Panc1 (cell line): ENCODE measurements around the gene PSEN2. TPM values are rescaled to one million over a fixed set of nuclear protein-coding genes. Genes with fewer than 3 reads are reported as not detected.

Experiments
- ATAC-seq: fragments of 200-7000 bp; cut with Tn5 transposase; 2 replicates; pipeline ENCODE4 v1.9.1; 2020; ENCODE audit warnings: mild to moderate bottlenecking, moderate library complexity
- BruUV-seq: library from RNA; stranded (reverse); fragments of 400-500 nt; replicated peaks from 2 replicates; lab custom pipeline; 2021; lab: Mats Ljungman, UMichigan
- CTCF ChIA-PET: fragments of 300-600 bp; sonication (Branson Sonifier 250); formaldehyde crosslinking; loops from one replicate; lab custom pipeline; 2022; ENCODE audit warnings: antibody characterized with exemption; lab: Charles Lee
- POLR2A ChIA-PET: fragments of 300-600 bp; sonication (Branson Sonifier 250); formaldehyde crosslinking; loops from one replicate; lab custom pipeline; 2022; ENCODE audit warnings: antibody characterized with exemption; lab: Charles Lee
- DNase-seq: peaks from one replicate; pipeline ENCODE4 v3.0.0-alpha.2; 2010; ENCODE audit warnings: low read depth, low spot score
- H3K27ac ChIP-seq: 2 replicates; pipeline ENCODE4 v1.5.1; 2011; ENCODE audit warnings: mild to moderate bottlenecking, low read length, inconsistent platforms
- H3K27me3 ChIP-seq: fragments of 200-500 bp; sonication (Bioruptor generic); 2 replicates; pipeline ENCODE4 v1.6.0; 2014; ENCODE audit warnings: low read length, inconsistent platforms; ENCODE audit not compliant: control insufficient read depth, insufficient read depth
- H3K36me3 ChIP-seq: fragments of 200-500 bp; sonication (Bioruptor generic); 2 replicates; pipeline ENCODE4 v1.5.1; 2014; ENCODE audit warnings: inconsistent platforms, mild to moderate bottlenecking, low read length, moderate library complexity; ENCODE audit not compliant: control insufficient read depth, insufficient read depth
- H3K4me1 ChIP-seq: 2 replicates; pipeline ENCODE4 v1.5.1; 2011; ENCODE audit warnings: inconsistent platforms, mild to moderate bottlenecking, low read length, moderate library complexity; ENCODE audit not compliant: control insufficient read depth, insufficient read depth
- H3K4me3 ChIP-seq, 2 experiments: 2 replicates each; pipeline ENCODE4 v1.5.1; 2011 to 2012; ENCODE audit warnings: low read depth in 2 of 2, low read length in 2 of 2, mild to moderate bottlenecking in 2 of 2, inconsistent platforms in 1 of 2, moderate library complexity in 1 of 2
- H3K9me3 ChIP-seq: fragments of 200-500 bp; sonication (Bioruptor generic); 2 replicates; pipeline ENCODE4 v1.5.1; 2014; ENCODE audit warnings: low read depth, mild to moderate bottlenecking, inconsistent platforms, low read length, moderate library complexity; ENCODE audit not compliant: control insufficient read depth, insufficient read depth
- POLR2AphosphoS5 ChIP-seq: IDR thresholded peaks from 2 replicates; pipeline ENCODE4 v1.6.1; 2012; ENCODE audit warnings: mild to moderate bottlenecking, low read depth, low read length, moderate library complexity
- SIN3A ChIP-seq: IDR thresholded peaks from 2 replicates; pipeline ENCODE4 v1.6.1; 2012; ENCODE audit warnings: low read depth, mild to moderate bottlenecking, low read length, moderate library complexity, borderline replicate concordance; ENCODE audit not compliant: insufficient read depth
- TCF7L2 ChIP-seq: IDR thresholded peaks from 2 replicates; pipeline ENCODE4 v1.6.1; 2011; ENCODE audit warnings: mild to moderate bottlenecking, low read depth, low read length, inconsistent platforms
- in situ Hi-C: cut with HindIII; loops from 2 replicates; pipeline ENCODE4 v1.10.0; 2016; ENCODE audit warnings: low sequenced_read_pairs, low pct_unique_long_range_greater_than_20kb
- intact Hi-C: fragments of 100-400 bp; cut with micrococcal nuclease; formaldehyde crosslinking; loops from one replicate; pipeline ENCODE4 v1.10.0; 2022; ENCODE audit not compliant: unreplicated experiment
- total RNA-seq: library from RNA; stranded (reverse); gene quantifications from one replicate; pipeline ENCODE4 v1.2.1, GENCODE V29; 2021; ENCODE audit not compliant: unreplicated experiment
- TF ChIP-seq, protein P1 (sequence below): fragments of 450-650 bp; IDR thresholded peaks from 2 replicates; pipeline ENCODE4 v1.5.1; 2017; ENCODE audit warnings: mild to moderate bottlenecking
- TF ChIP-seq, protein P2 (sequence below), 2 experiments: IDR thresholded peaks; 2 replicates each; pipeline ENCODE4 v1.6.1; 2011 to 2012; ENCODE audit warnings: low read depth in 2 of 2, control low read depth in 1 of 2, low read length in 1 of 2, mild to moderate bottlenecking in 1 of 2, moderate library complexity in 1 of 2; ENCODE audit not compliant: insufficient read depth in 1 of 2

Gene PSEN2
- total RNA-seq, 1 experiment from 2014 or later = 33.3 TPM

DNA sequence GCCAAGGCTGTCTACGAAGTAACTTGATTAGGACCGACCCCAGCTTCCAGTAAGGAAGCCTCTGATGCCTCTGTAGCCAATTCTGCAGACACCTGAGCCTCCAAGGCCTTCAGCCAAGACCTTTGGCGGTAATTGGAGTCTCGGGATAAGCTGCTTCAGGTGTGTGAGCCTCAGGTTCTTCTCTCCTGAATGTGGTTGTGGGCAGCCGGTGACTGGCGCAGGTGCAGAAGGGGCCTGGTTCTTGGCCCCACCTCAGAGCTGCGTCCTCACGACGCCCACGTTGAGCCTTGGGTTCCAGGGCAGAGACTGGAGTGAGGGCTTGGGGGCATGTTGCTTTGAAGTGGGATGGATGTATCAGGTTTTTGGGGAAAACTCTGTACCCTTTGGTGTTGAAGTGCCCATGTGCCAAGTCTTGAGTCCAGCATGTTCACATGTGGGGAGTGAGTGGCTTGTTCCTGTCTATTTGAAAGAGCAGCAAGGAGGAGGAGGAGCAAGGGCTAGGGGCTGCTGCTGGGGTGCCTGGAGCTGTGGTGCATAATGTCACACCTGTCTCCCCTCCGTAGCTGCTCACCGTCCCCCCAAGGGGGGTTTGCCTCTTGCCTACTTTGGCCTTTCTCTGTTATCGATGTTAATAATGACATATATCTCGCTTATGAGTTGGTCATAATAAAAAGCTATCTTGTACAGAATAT is 1.4 kb downstream of the PSEN2 start:
- DNase-seq (no peak), ATAC-seq (no peak)
- POLR2A ChIA-PET = interaction anchor here (0.6 kb wide), 1 partner anchor 646 kb away, joined by 3 read pairs; no protein-coding TSS in a partner anchor
- CTCF ChIA-PET = interaction anchor here (0.6 kb wide), 1 partner anchor 324 kb away, joined by 16 read pairs; no protein-coding TSS in a partner anchor
- intact Hi-C loops (no loop called here), in situ Hi-C loops (no loop called here)
- H3K4me3 ChIP-seq = peak overlapping the region; percentile 65 to 73
- H3K27me3 ChIP-seq = no peaks in the 10 kb centered on the region
- no peaks in the 10 kb centered on the region; the same call in 1 of the 2 replicates for H3K36me3 ChIP-seq
- H3K9me3 ChIP-seq = no peaks in the 10 kb centered on the region
- peak overlapping the region; percentile 66; the same call in 1 of the 2 replicates for H3K27ac ChIP-seq
- TF ChIP-seq, protein P1, sequence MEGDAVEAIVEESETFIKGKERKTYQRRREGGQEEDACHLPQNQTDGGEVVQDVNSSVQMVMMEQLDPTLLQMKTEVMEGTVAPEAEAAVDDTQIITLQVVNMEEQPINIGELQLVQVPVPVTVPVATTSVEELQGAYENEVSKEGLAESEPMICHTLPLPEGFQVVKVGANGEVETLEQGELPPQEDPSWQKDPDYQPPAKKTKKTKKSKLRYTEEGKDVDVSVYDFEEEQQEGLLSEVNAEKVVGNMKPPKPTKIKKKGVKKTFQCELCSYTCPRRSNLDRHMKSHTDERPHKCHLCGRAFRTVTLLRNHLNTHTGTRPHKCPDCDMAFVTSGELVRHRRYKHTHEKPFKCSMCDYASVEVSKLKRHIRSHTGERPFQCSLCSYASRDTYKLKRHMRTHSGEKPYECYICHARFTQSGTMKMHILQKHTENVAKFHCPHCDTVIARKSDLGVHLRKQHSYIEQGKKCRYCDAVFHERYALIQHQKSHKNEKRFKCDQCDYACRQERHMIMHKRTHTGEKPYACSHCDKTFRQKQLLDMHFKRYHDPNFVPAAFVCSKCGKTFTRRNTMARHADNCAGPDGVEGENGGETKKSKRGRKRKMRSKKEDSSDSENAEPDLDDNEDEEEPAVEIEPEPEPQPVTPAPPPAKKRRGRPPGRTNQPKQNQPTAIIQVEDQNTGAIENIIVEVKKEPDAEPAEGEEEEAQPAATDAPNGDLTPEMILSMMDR = no peak
- TF ChIP-seq TCF7L2 (no peak), SIN3A (no peak), POLR2AphosphoS5 (no peak)
- TF ChIP-seq, protein P2, sequence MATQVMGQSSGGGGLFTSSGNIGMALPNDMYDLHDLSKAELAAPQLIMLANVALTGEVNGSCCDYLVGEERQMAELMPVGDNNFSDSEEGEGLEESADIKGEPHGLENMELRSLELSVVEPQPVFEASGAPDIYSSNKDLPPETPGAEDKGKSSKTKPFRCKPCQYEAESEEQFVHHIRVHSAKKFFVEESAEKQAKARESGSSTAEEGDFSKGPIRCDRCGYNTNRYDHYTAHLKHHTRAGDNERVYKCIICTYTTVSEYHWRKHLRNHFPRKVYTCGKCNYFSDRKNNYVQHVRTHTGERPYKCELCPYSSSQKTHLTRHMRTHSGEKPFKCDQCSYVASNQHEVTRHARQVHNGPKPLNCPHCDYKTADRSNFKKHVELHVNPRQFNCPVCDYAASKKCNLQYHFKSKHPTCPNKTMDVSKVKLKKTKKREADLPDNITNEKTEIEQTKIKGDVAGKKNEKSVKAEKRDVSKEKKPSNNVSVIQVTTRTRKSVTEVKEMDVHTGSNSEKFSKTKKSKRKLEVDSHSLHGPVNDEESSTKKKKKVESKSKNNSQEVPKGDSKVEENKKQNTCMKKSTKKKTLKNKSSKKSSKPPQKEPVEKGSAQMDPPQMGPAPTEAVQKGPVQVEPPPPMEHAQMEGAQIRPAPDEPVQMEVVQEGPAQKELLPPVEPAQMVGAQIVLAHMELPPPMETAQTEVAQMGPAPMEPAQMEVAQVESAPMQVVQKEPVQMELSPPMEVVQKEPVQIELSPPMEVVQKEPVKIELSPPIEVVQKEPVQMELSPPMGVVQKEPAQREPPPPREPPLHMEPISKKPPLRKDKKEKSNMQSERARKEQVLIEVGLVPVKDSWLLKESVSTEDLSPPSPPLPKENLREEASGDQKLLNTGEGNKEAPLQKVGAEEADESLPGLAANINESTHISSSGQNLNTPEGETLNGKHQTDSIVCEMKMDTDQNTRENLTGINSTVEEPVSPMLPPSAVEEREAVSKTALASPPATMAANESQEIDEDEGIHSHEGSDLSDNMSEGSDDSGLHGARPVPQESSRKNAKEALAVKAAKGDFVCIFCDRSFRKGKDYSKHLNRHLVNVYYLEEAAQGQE (IDR thresholded peaks at IDR 0.05; ENCODE audit: insufficient read depth in 1 of 2, low read depth in 2 of 2, low read length in 1 of 2) = no peak
- BruUV-seq = no TSS peak
- peaks cover 9% of the 10 kb centered on the region for H3K4me1 ChIP-seq

DNA sequence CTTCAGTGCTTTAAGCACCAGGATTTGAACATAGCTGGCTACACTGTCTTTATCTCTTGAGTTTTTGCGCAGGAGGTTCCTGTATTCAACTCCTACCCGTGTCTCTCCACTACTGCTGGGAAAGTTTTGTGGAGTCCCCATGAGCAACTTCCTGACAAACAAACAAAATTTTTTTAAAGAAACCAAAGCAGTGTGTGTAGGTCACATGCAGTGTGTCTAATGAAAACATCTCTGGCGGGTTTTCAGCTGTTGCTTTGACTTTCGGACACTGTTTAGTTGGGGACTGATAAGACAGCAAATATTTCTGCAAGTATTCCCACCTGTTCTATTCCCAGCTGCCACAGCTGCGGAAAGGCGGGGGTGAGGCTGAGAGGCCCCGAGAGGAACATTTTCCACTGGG is 2.0 kb downstream of the PSEN2 start:
- TF ChIP-seq, protein P1 = no peak
- no peak for TF ChIP-seq TCF7L2
- TF ChIP-seq, protein P2 (IDR thresholded peaks at IDR 0.05; ENCODE audit: insufficient read depth in 1 of 2, low read depth in 2 of 2, low read length in 1 of 2) = no peak
- no peak for TF ChIP-seq SIN3A
- TF ChIP-seq POLR2AphosphoS5 = no peak
- intact Hi-C loops (no loop called here), in situ Hi-C loops (no loop called here)
- no peaks in the 10 kb centered on the region; the same call in 1 of the 2 replicates for H3K36me3 ChIP-seq
- CTCF ChIA-PET = interaction anchor here (0.6 kb wide), 1 partner anchor 324 kb away, joined by 16 read pairs; no protein-coding TSS in a partner anchor
- no peaks in the 10 kb centered on the region for H3K9me3 ChIP-seq
- POLR2A ChIA-PET = interaction anchor here (0.6 kb wide), 1 partner anchor 646 kb away, joined by 3 read pairs; no protein-coding TSS in a partner anchor
- ATAC-seq (no peak), DNase-seq (no peak)
- no peak overlapping the region for H3K4me3 ChIP-seq
- no TSS peak for BruUV-seq
- H3K4me1 ChIP-seq = peaks cover 9% of the 10 kb centered on the region
- H3K27ac ChIP-seq = no peak overlapping the region
- H3K27me3 ChIP-seq = no peaks in the 10 kb centered on the region
